Progenitor cell of endocrine pancreas (in vitro differentiated cells): ENCODE data around the gene GDF15. TPM values are rescaled to one million over a fixed set of nuclear protein-coding genes. Genes with fewer than 3 reads are reported as not detected.

Experiments
- DNase-seq: peaks from one replicate; pipeline ENCODE4 v3.0.0; 2021; ENCODE audit warnings: low spot score; ENCODE audit not compliant: unreplicated experiment
- H3K27ac Mint-ChIP-seq: 2 replicates; pipeline ENCODE4 v1.8.0; 2021; ENCODE audit warnings: mild to moderate bottlenecking, moderate library complexity, mixed read lengths
- H3K27me3 Mint-ChIP-seq: 2 replicates; pipeline ENCODE4 v1.8.0; 2021; ENCODE audit warnings: mixed read lengths
- H3K36me3 Mint-ChIP-seq: 2 replicates; pipeline ENCODE4 v1.8.0; 2022; ENCODE audit warnings: mixed read lengths; ENCODE audit not compliant: insufficient read depth
- H3K4me1 Mint-ChIP-seq: 2 replicates; pipeline ENCODE4 v1.8.0; 2021; ENCODE audit warnings: low read depth, mixed read lengths
- H3K4me3 Mint-ChIP-seq: 2 replicates; pipeline ENCODE4 v1.8.0; 2021; ENCODE audit warnings: low read depth, mild to moderate bottlenecking, moderate library complexity, mixed read lengths
- H3K9me3 Mint-ChIP-seq: 2 replicates; pipeline ENCODE4 v1.8.0; 2021; ENCODE audit warnings: low read depth, mixed read lengths
- total RNA-seq: library from RNA; stranded (reverse); gene quantifications from 2 replicates; pipeline ENCODE4 v1.2.1, GENCODE V29; 2021
- TF ChIP-seq, protein P1 (sequence below): fragments of 200-600 bp; sonication (generic); IDR thresholded peaks from one replicate; pipeline ENCODE4 v1.5.0; 2021; ENCODE audit warnings: antibody characterized with exemption, mild to moderate bottlenecking; ENCODE audit not compliant: unreplicated experiment

GDF15 gene
- total RNA-seq, 1 donor from 2014 or later: 10.5 TPM

DNA sequence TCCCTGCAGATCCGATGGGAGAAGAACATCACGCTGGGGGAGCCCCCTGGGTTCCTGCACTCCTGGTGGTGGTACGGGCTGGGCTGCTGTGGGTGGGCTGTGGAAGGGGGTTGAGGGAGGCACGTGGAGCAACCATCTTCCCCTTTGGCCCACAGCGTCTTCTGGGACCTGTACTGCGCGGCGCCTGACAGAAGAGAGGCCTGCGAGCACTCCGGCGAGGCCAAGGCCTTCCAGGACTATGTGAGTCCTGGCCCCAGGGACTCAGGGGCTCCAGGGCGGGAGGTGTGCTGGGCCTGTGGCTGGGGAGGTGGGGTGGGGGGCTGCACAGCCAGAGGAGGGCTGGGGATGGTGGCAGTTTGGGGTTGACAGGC, 41.8 kb downstream of the GDF15 start:
- TF ChIP-seq, protein P1, sequence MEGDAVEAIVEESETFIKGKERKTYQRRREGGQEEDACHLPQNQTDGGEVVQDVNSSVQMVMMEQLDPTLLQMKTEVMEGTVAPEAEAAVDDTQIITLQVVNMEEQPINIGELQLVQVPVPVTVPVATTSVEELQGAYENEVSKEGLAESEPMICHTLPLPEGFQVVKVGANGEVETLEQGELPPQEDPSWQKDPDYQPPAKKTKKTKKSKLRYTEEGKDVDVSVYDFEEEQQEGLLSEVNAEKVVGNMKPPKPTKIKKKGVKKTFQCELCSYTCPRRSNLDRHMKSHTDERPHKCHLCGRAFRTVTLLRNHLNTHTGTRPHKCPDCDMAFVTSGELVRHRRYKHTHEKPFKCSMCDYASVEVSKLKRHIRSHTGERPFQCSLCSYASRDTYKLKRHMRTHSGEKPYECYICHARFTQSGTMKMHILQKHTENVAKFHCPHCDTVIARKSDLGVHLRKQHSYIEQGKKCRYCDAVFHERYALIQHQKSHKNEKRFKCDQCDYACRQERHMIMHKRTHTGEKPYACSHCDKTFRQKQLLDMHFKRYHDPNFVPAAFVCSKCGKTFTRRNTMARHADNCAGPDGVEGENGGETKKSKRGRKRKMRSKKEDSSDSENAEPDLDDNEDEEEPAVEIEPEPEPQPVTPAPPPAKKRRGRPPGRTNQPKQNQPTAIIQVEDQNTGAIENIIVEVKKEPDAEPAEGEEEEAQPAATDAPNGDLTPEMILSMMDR: no peak
- H3K9me3 Mint-ChIP-seq: no peaks in the 10 kb centered on the region
- H3K4me3 Mint-ChIP-seq: no peak overlapping the region
- H3K36me3 Mint-ChIP-seq: no peaks in the 10 kb centered on the region
- no peak overlapping the region for H3K27ac Mint-ChIP-seq
- peaks cover 9% of the 10 kb centered on the region for H3K27me3 Mint-ChIP-seq
- peaks cover 3% of the 10 kb centered on the region for H3K4me1 Mint-ChIP-seq
- DNase-seq: no peak

DNA sequence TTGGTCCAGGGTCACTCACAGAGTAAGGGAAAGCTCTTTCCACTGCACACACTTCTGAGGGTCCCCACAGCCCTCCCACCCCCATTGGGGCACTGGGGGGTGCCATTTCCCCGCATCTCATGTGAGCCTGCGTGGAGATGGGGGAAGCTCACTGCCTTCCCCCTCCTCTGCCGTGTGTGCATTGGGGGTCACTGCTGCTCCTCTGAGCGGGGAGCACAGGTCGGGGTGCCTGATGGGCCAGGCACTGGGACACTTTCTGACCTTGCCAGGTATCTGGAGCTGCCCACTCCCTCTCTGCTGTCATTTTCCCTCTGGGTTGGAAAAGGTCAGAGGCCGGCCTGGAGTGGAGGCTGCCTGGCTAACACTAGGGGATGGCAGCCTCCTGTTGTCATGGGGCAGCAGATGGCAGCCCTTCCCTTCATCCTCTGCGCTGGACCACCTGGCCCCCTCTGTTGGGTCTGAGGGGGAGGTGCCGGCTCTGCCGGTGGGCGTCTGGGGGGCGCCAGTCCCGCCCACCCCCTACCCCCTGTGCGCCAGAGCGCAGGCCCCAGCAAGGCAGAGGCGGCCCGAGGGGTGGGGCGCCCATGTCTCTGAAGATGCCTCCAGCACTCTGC, 42.3 kb downstream of the GDF15 start:
- no peak for DNase-seq
- peaks cover 3% of the 10 kb centered on the region for H3K27me3 Mint-ChIP-seq
- H3K4me1 Mint-ChIP-seq: peaks cover 3% of the 10 kb centered on the region
- H3K4me3 Mint-ChIP-seq: no peak overlapping the region
- no peaks in the 10 kb centered on the region for H3K36me3 Mint-ChIP-seq
- no peak overlapping the region for H3K27ac Mint-ChIP-seq
- H3K9me3 Mint-ChIP-seq: no peaks in the 10 kb centered on the region
- TF ChIP-seq, protein P1: no peak

DNA sequence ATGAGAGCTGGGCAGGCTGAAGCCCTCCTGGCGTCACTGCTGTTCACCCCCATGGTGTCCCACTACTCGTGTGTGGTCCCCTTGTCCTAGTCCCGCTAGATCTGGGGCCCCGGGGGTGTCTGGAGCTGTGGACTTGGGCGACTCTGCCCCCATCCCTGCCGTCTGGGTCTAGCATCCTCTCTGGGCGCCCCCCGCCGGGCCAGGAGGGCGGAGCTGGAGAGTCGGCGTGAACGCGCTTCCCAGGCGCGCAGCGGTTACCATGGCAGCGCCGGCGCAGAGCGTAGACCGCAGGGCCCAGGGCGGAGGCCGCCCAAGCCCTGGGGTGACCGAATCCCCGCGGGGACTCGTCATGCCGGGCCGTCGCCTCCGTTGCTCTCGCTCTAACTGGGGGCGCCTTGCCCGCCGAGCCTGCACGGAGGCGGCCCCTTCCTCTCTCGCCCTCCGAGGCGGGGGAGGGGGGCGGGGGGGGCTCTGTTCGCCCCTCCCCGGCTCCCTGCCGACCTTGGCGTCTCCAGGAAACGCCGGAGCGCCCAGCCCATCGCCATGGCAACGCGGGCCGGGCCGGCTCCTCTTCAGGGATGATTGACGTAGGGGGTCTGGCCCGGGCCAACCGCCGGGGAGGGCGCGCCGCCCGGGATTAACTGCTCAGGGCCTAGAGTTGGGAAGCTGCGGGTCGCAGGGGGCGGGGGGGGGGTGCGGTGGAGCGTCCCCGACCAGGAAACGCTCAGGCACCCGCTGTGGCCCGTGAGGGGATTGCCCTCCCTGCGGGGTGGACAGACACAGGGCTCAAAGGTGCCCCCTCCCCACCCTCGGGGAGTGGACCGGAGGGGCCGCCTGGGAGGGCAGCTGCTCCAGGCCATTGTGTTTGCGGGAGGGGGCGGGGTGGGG, 43.1 kb downstream of the GDF15 start:
- H3K27ac Mint-ChIP-seq: no peak overlapping the region
- peaks cover under 1% of the 10 kb centered on the region for H3K27me3 Mint-ChIP-seq
- peak; percentile 65 for DNase-seq
- H3K4me3 Mint-ChIP-seq: no peak overlapping the region
- H3K9me3 Mint-ChIP-seq: no peaks in the 10 kb centered on the region
- H3K36me3 Mint-ChIP-seq: no peaks in the 10 kb centered on the region
- TF ChIP-seq, protein P1: no peak
- peaks cover 3% of the 10 kb centered on the region for H3K4me1 Mint-ChIP-seq

DNA sequence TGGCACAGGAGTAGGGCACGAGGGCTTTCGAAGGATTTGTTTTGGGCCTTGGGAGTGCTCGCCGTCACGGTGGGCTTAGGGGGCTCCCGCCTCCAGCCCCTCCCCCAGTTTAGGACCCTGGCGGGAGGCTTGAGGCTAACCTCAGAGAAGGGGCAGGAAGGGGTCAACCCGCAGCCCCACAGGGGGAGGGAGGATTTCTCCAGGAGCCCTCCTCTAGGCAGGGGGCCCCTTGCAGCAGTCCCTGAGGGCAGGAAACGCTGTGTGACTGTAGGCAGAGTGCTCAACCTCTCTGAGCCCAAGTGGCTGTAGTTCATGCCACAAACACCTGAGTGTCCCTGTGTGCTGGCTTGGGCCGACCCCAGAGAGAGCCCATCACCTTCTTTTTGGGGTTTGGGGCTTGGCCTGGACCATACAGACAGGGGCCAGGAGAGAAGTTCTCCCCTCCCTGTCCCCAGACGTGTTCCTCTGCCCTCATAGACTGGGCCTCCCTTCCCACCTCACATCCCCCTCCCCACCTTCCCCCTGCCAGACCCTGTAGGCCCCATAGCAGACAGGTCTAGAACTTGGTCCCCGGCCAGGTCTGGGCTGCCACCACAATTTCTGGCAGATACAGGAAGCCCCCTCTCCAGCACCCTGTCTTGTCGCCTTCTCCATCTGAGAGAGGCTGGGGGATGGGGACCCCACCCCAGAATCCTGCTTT, 43.9 kb downstream of the GDF15 start:
- Mint-ChIP-seq H3K27me3 (no peaks in the 10 kb centered on the region), H3K36me3 (no peaks in the 10 kb centered on the region), H3K4me1 (peaks cover 3% of the 10 kb centered on the region), H3K27ac (peak overlapping the region; percentile 29), H3K4me3 (peak overlapping the region; percentile 51), H3K9me3 (no peaks in the 10 kb centered on the region)
- TF ChIP-seq, protein P1: no peak
- DNase-seq: no peak

DNA sequence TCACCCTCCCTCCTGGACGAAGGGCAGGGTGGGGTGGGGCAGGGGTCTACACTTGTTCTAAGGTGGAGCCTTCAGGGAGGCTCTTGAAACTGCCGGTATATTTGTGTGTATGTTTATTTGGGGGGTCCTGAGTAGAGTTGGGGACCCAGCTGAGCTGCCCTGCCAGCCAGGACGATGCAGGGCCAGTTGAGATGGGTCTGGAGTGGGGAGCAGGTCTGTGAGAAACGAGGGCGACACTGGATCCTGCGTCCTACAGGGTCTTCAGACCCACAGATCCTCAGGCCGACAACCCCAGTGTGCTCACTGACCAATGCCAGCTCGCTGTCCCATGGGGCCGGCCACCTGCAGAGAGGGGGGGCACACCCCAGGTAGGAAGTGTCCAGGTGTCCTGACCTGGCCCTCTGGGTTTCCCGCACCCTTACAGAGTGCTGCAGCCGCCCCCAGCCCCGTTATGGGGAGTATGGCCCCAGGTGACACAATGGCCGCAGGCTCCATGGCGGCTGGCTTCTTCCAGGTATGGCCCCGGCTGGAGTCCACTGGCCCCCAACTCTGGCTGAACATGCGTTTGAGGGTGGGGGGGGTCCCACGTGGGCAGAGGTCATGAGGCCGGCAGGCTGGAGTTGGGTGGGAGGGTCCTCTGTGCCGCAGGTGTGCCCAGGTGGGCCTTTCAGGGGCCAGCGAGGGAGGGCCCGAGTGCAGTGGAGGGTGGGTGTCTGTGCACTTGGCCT, 44.6 kb downstream of the GDF15 start:
- Mint-ChIP-seq H3K4me3 (no peak overlapping the region), H3K9me3 (no peaks in the 10 kb centered on the region), H3K27ac (no peak overlapping the region), H3K27me3 (no peaks in the 10 kb centered on the region), H3K36me3 (no peaks in the 10 kb centered on the region), H3K4me1 (peaks cover 3% of the 10 kb centered on the region)
- TF ChIP-seq, protein P1: no peak
- no peak for DNase-seq
